Measurements from ENCODE around the gene POU2AF2.
"Not testable (repeated sequence)": the region's sequence is repeated elsewhere in the genome, so short reads cannot be mapped to it uniquely, and the experiment has no call there.

The POU2AF2 gene

DNA sequence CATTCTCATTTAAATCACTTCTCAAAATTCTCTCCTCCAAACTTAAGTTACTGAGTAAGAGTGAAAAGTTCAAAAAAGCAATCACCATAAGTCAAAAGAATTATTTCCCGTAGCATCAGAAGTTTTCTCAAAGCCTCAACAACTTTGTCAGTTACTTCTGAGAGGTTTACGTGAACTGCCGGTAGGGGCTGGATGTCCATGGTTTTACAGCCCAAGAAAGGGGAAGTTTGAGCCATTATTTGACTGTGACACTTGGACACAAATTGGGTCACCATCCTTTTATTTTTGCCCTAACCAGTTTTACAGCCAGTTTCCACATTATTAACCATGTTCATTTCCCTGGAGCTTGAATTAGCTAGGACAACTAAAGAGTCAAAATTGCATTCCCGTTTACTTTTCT lies 60.4 kb downstream of the POU2AF2 start:
- DNase-seq = no peak

DNA sequence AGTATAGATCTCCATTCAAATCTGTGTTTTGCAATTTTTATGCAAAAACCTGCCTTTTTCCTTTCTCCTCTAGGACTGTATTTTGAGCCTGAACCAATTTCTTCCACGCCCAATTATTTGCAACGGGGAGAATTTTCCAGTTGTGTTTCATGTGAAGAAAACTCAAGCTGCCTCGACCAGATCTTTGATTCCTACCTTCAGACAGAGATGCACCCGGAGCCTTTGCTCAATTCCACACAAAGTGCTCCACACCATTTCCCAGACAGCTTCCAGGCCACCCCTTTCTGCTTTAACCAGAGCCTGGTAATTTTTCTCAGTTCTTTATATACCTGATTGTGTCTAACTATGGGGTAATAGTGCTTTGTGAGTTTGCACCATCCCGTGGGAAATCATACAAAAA lies 60.8 kb downstream of the POU2AF2 start:
- no peak for DNase-seq

DNA sequence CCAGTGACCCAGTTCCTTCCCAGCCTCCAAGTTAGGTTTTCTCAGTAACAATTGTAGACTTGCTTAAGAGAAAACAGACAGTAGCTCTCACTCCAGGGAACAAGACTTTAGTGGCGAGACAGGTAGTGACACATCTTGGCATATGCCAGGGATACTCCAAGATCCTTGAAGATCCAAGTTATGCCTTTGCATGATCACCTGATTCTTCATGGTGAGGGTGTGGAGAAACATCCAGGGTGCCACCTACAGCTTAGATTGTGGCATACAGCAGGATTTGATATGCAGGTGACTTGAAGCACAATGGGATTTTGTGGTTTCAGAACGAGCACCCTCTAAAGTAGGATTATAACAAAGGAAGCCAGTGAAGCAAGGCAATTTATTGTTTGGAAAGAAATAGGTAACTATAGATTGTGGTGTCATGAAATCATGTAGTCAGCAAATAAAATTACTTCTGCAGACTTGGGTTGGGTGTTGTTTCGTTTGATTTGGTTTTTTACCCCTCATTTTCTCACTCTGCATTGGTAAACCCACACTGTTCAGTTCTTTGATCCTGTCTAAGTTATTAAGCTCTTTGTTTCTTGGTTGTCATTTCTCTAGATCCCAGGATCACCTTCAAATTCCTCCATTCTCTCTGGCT lies 62.1 kb downstream of the POU2AF2 start:
- DNase-seq = no peak

DNA sequence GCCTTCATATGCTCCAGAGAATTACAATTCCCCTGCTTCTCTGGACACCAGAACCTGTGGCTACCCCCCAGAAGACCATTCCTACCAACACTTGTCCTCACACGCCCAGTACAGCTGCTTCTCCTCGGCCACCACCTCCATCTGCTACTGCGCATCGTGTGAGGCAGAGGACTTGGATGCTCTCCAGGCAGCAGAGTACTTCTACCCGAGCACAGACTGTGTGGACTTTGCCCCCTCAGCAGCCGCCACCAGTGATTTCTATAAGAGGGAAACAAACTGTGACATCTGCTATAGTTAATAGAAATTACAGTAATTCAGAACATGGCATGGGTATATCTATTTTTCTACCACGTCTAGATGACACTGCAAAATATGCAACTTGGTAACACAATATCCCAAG lies 62.6 kb downstream of the POU2AF2 start:
- no peak for DNase-seq

GRCh38 chr11:111309215-111309915 lies 63.8 kb downstream of the POU2AF2 start:
- no peak for DNase-seq

DNA sequence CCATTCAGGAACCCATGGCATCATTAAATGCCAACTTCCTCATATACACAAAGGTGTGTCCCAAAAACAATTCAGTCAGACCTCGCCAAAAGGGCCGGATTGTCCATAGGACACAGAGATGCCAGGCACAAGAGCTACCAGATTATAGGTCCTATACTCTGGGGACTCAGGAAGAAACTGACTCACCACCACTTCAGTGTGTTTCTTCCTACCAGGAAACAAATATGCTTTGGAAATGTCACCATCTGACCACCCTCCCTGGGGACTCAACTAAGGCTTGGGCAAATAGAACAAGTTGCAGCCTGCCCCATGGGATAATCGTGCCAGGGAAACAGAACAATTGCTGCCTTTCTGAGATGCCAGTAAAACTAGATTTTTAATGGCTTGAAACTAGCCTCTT lies 64.6 kb downstream of the POU2AF2 start:
- DNase-seq = no peak

- DNase-seq = no peak
Observed at GRCh38 chr11:111310723-111311122, 65.2 kb downstream of the POU2AF2 start.

DNA sequence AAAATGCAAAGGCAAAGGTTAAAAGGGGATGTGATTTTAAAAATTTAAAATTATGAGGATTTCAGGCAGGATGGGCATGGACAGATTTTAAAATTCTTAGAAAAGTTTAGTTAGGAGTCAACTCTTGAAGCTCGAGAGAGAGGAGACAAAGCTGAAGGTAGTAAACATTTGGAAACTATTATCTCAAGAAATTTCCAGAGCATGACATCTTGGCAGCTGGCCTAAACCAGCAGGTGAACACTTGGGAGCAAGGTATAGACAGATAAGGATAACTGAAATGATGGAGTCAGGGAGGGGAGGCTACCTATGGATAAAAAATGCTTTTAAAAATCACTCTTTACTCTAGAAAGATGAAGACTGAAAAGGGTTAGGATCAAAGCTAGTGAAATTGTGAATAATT lies 66.6 kb downstream of the POU2AF2 start:
- DNase-seq = no peak

DNA sequence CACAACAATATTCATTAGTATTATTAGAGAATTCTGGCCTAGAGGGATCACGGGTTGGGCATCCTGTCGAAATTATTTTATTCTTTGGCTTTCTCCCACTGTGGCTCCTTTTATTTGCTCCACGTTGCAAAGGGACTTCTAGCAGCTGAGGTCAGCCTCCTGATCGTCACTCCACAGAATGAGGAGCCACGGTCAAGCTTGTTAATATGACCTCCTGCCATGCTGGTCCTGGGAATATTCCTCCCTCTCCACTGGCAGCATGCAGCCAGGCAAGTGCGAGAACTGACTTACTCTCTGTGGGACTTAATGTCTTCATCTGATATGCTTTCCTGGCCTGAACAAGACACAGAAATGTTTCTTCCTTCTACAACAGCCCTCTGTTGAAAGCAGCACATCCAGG lies 73.8 kb downstream of the POU2AF2 start:
- DNase-seq = no peak

- not testable (repeated sequence) for DNase-seq
Observed at GRCh38 chr11:111320199-111320598, 74.7 kb downstream of the POU2AF2 start.

- no peak for DNase-seq
Observed at GRCh38 chr11:111320728-111321568, 75.4 kb downstream of the POU2AF2 start.

- no peak for DNase-seq
Observed at GRCh38 chr11:111322534-111322933, 77.0 kb downstream of the POU2AF2 start.

DNA sequence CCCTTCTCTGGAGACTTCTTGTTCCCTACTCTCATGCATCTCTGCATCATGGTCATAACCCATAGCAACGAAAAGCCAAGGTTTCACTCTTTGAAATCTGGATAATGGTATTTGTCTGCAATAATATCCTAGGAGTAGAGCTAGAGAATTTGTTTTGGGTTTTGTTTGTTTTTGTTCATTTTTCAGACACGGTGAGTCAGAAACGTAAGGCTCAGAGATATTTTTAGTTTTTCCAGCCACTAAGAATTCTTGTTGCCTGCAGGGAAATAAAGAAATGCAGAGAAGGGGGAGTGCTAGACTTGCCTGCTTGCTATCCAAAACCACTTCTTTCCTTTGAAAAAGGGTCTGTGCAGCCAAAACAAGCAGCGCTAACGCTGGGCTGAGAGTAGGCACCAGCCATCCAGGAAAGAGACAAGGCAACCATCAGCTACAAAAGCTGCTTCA lies 78.8 kb downstream of the POU2AF2 start:
- DNase-seq = no peak

GRCh38 chr11:111325259-111325658 lies 79.7 kb downstream of the POU2AF2 start:
- no peak for DNase-seq

DNA sequence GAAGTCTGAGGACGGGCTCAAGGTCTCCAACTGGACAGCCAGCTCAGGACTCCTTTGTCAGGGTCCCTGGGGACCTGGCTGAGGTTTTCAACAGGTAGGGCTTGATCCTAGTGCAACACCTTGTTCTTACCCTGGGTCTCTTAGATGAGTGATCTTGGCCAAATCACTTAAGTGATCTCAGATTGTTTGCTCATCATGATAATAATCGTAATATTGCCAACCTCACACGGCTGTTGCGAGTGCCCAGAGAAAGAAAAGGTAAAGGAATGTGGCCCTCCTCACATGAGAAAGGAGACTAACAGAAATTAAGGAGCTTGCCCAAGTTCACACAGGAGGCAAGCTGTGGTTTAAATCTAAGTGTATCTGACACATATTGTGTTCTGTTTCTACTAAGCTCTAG lies 81.3 kb downstream of the POU2AF2 start:
- no peak for DNase-seq

DNA sequence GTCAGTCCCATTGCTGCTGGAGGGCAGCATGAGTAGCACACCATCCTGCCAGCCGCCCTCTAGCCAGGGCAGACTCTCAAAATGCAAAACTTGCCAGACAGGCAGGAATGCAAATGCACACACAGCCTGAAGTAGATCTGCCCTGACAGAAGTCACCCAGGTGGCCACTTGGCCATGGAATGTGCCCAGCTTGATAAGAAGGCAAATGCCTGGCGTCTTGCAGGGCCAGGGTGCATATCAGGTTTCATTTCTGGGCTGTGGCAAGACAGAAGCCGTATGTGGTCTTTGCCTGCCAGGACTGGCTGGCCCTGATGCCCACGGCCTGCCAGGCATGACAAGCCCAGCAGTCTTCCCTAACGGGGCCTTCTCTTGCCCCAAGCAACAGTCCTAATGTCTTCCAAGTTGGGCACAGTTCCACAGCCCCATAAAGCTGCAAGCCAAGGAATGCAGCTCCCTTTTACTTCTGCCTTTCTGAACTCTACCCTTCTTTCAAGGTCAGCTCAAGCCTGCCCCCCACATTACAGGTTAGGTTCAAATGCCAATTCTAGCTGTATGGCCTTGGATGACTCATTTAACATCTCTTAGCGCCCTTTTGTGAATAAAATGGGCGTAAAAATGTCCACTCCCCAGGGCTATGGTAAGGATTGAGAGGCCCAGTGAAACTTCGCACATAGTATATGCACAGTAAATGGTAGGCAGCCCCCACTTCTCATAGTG lies 82.5 kb downstream of the POU2AF2 start:
- no peak for DNase-seq

DNA sequence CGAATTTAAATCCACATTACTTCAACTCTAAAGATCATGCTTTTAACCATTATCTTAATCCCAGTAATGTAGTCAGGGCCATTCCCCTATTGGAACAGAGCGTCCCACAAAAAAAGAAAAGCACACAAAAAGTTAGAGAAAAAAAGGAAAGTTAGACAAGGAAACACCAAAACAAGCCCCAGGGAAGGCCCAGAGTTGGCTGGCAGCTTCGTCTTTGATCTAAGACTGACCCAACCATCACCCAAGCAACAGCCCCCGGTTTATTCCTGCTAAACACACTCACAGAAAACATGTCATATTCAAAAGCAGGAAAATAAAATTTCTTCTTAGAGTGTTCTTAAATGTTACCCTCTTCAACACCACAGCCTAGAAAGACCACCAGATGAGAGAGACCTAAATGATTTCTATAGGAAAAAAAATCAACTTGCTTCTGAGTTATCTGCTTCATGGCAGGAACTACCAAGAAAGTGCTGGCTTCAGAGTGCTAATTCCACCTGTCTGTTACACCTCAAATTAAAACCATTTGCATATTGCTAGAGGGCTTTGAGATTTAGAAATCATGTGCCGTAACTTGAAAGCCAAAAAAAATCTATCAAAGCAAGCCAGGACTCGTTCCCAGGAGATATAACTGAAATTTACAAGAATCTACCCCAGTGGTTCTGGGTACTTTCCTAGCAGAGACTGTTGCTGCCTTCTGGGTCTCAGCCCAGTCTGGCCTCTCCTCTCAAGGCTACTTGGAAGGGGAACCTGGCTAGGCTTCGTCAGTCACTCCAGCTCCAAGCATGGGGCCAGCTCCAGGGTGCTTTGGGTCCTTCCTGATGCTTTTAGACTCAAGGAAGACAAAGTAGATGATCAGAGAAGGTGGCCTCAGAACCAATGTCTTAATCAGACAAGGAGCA lies 84.0 kb downstream of the POU2AF2 start:
- DNase-seq = no peak

- DNase-seq = no peak
Observed at GRCh38 chr11:111330234-111330893, 84.8 kb downstream of the POU2AF2 start.

DNA sequence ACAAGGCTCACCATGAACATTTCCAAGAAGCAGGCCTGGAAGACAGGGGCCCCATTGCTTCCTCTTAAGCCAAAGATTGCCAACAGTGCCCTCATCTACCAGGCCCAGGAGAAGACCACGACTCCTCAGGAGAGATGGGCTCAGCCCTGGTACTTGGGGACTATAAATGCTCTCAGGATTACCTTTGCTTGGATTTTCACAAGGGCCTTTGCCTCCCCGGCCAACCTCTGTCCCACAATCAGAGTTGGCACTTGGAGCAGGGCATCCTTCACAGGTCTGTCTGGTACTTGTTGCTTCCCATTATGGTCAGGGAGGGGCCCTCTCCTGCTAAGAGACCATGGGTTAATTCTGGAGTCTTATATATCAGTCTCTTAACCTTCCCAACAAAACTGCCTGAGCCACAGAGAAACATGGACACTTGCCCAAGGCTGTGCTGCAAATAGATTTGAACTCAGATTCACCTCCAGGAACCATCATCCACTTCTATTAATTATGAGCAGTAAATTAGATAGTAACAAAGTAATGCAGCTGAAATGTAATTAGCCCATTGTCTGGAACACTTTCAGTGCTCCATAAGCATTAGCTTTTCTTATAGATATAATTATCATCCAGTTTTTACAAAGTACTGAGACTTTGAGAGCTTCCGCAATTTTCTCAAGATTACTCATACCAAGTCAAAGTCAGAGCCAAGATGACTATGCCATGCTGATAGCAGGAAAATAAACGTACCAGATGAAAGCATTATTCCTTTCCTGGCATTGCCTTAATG lies 86.4 kb downstream of the POU2AF2 start:
- no peak for DNase-seq
